GM04504 (cell line): ENCODE measurements around the gene C1orf21.

Experiments
- DNase-seq: peaks from one replicate; pipeline ENCODE4 v3.0.0-alpha.2; 2012; ENCODE audit warnings: low read depth

C1orf21 gene

DNA sequence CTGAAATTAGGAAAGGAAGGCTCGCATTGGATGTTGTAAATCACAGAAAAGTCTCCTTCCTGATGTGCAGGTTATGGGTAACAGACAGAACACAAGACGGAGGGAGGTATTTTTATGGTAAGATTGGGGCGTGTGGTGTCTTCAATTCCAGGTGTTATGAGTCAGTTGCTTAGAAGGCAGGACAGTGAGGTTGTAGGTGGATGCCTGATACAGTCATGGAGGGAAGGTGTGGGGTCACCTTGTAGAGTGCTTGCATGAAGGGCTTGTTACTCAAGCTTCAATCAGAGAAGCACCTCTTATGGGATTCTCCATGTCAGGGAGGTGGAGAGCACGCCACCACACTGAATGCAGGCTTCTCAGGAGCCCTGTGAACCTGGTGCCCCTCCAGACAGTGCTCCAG is 63.1 kb downstream of the C1orf21 start:
- no peak for DNase-seq

DNA sequence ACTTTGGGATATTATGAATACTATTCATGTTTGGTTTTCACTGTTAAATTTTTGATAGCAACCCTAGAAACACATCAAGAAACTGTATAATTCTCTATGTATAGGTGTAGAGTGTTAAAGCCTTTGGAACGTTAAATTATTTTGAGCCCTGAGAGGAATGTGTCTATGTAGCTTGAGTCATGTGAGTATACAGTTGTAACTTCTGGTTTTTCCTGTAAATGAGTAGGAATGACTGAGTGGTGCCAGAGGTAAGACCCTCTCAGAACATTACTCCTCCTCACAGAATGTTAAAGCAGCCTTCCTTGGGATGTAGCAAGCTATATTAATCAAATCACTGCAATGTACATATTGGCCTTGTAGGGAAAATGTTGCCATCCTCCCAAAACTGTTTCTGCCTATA is 69.0 kb downstream of the C1orf21 start:
- DNase-seq = no peak

DNA sequence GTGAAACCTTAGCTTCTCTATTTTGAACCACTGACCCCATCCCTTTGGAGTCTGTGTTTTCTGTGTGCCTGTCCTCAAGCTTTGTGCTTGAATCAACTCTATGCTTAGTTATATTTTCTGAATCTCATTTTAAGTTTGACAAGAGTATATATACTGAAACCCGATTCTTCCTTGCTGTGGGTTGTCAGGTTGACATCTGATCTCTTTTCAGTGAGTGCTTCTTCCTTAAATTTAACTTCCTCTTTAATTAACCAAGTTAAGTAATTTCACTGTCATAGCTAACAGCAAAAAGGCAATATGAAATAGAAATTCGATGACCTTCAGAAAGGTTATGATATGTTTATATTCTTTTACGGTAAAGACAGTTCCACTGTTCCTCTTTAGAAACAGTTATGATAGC is 69.4 kb downstream of the C1orf21 start:
- DNase-seq = no peak

DNA sequence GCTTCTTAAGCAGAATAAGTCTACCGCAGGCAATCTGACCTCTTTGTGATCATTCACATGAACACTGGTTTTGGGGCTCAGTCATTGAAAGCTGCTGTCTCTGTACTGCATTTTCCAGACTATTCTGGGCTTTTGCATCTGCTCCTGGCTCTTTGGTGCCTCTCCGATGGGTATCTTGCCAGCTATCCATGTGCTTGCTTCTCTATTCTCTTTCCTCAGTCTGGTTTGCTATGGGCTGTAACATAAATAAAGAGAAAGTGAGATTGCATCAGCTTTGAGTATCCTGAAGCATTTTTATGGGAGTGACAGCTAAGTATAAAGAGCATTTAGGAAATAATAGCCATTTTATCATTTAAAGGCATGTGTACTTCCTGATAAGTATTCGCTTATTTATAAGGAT is 70.7 kb downstream of the C1orf21 start:
- DNase-seq = peak; percentile 17

DNA sequence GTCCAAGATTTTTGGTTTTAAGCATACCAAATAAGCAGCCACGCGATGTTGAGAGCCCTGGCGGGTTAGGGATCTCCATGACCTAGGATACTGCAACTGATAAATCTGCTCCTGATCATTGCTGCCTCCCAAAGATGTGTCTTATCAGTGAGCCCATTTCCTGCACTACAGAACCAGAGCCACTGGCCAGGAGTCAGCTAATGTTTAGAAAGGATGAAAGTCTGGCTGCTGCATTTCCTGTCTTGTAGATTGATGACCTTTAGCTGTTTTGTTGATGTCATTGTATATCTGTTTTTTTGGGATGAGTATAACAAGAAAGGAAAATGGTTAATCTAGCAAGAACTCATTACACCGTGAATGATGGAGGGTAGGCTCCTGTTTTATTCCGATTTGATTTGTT is 74.5 kb downstream of the C1orf21 start:
- no peak for DNase-seq

DNA sequence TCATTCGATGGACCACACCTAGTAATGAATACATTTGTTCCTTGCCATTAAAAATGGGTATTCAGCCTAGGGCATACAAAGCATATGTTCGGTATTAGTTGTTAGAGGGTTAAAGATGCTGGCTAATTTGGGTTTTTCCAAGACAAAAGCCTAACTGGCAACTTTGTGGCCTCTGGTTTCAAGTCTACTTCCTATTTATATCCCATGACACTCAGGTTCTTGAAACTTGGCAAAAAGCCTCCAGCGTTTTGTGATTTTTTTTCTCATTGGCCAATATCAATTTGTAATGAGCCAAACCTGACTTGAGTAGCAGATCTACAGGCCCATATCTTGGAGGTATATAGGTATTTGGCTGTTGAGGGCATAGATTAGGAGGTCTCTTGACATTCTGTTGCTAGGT is 75.3 kb downstream of the C1orf21 start:
- DNase-seq = no peak

DNA sequence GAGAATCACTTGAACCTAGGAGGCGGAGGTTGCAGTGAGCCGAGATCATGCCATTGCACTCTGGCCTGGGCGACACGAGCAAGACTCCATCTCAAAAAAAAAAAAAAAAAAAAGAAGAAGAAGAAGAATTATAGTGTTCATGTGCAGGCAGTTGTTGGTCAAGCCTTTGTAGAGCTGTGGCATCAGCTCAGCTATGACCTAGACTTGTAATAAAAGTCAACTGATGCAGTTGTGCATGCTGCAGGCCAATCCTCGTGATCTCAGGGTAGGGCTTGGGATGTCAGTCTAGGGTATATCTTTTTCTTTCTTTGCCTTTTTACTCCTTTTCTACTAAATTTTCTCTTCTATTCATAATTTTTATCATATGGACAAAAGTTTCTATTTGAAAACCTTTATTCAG is 76.2 kb downstream of the C1orf21 start:
- DNase-seq = no peak

DNA sequence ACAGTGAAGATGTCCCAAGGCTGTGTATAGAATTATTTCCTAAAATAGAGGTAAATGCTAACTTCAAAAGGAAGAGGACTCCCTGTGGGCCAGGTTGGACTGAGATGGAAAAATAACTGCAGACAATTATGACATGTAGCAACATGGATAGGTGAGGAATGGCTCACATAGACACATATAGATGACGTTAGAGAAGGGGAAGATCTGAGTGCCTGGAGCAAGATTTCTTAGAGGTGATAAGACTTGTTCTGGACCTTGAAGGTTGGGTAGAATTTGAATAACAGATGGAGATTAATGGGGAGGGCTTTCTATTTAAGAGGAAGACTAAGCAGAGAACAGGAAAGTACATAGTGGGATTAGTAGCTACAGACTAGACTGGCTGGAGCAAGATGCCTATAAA is 76.9 kb downstream of the C1orf21 start:
- no peak for DNase-seq

DNA sequence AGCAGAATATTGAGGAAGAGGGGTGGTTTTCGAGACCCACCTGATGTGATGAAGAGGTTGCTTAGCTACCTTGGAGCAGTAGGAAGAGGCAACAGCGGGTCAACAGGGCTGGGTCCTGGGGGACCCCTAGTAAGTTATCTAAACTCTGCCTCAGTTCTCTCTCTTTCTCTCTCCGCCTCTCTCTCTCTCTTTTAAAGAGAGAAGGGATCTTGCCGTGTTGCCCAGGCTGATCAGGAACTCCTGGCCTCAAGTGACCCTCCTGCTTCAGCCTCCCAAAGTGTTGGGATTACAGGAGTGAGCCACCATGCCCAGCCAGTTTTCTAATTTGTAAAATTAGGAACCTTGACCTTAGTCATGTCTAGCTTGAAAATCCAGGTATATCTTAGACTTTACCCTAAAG is 77.9 kb downstream of the C1orf21 start:
- no peak for DNase-seq

DNA sequence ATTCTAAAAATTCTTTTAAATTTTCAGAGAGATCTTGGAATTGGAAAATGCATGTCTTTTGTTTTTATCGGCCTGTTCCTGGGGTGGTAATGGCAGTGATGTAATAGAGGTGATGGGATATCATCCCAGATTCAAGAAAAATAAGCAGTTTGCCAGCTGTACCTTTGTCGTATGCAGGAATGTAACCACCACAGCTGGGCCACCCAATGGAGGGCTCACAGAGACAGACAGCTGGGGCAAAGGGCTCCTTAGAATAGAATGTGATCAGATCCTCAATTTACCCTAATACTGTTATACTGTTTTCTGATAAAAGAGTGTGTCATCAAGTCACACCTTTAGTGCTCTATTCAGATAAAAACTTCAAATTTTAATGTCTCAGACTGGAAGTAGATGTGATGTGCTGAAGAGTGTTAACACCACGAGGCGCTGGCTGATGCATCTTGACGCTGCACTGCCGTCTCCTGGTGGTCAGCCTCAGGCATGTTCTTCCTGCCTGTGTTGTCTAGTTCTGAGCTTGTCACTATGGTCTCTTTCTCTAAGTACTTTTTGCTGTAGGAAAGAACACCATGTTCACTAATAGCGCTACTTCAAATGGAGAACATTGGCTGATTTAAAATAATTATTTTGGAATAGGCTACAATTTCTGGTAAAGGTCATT is 78.8 kb downstream of the C1orf21 start:
- no peak for DNase-seq

DNA sequence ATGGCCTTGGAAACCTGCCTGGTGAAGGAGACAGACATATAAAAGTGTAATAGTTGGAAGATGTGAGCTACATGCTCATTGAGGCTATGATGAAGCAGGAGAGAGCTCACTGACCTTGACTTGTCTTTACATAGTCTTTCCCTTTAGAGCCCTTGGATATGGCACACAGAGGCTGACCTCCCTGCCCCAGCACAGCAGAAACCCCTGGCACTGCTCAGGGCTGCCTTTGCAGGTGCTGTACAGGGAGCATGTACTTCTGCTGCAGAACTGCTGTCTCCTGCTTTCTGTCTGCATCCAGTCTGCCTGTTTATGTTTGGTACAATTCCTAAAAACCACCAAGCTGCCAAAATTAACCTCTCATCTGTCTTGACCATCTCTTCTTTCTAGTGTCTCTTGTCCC is 80.5 kb downstream of the C1orf21 start:
- DNase-seq = no peak

DNA sequence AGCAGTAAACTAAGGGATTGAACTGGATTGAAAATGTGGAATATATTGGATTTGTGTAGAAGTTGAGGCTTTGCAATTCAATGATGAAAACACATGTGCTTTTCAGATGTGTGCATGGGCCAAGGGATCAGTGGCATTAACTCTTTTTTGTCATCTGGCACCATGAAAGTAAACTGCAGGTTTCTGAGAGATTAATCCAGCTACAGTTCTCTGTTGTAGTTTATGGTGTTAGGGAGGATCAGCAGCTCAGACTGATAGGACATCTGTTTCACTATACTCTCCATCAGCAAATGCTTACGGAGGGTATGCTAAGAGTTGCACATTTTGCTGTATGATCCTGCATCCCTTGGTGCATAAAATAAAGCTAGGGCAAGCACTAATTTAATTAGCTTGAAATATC is 82.6 kb downstream of the C1orf21 start:
- DNase-seq = no peak

DNA sequence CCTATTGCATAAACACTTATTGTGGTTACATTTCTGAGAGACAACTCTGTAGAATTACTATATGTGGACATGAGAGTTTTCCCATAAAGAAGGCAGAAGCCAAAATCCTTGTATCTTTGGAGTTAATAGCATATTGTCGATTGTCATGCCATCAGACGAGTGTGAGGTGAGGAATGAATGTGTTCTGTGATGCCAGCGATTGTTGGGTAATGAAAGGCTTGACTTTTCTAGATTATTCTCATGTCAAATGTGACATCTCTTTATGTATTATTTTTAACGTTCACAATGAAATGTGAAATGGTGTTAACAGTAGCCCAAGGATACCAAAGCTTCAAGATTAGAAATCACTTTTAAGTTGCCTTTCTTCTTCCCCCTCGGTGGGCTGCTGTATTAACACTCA is 84.9 kb downstream of the C1orf21 start:
- no peak for DNase-seq

DNA sequence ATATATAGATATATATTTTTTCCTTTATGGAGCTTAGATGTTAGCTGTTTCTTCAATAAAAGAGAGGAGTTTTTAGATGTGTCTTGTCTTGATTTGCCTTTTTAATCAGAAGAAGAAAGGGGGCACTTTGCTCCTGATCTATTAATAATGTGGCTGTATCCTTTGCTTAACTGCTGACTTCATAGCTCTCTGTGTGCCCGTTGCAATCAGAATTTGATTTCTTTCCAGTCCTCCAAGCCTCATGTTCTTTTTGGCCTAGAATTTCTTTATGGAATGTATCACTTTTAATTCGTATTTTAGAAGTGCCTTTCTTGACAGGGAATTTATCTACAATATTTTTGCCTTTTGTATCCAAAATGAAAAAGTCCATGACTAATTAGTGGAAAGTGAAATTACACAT is 85.3 kb downstream of the C1orf21 start:
- DNase-seq = no peak

DNA sequence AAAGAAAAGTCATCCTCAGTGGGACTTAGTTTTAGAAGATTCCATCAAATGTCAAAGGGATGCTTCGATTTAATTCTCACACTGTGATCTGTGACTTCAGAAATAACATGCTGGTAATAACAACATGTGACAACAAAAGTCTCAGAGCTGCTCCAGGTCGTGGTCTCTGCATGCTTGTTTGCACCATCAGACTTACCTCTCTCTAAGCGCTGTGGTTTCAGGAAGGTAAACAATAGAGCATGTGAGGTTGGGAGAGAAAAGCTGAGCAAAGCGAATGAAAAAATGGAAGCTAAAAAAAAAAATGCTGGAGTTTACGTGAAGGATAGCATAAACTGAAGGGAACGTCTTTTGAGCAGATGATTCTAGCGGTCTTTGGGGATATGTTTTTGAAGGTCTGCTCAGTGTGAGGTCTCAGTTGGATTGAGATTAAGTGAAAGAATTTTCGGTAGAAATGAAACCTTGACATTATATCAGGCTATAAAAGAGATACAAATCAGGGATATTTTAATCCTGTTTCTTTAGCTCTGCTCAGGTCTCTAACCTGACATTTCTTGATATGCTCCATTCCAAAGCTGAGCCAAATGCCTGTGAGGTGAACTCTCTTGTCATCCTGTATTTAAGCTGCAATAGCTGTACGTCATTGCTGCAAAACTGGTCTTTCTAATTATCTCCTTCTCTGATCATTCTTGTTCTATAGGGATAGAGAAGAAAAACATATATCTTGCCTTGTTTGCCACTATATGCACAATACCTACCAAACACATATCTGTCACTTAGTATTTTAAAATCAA is 86.5 kb downstream of the C1orf21 start:
- no peak for DNase-seq

DNA sequence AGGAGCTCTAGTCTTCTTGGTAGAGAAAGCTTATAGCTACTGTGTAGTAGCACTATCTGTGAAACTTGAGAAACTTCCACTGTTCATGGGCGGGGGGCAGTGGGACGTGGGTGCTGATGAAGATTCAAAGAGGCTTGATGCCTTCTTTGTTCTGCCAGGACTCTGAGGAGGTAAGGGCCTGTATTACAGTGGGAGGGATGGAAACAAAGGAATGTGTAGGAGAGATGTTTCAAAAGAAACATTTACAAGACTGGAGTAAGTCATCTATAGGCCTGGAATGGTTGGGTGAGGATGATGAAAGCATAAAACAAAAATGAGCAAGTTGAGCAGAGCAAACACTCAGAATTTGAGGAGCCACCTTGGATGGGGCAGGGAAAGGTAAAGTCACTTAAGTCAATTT is 89.4 kb downstream of the C1orf21 start:
- DNase-seq = no peak

DNA sequence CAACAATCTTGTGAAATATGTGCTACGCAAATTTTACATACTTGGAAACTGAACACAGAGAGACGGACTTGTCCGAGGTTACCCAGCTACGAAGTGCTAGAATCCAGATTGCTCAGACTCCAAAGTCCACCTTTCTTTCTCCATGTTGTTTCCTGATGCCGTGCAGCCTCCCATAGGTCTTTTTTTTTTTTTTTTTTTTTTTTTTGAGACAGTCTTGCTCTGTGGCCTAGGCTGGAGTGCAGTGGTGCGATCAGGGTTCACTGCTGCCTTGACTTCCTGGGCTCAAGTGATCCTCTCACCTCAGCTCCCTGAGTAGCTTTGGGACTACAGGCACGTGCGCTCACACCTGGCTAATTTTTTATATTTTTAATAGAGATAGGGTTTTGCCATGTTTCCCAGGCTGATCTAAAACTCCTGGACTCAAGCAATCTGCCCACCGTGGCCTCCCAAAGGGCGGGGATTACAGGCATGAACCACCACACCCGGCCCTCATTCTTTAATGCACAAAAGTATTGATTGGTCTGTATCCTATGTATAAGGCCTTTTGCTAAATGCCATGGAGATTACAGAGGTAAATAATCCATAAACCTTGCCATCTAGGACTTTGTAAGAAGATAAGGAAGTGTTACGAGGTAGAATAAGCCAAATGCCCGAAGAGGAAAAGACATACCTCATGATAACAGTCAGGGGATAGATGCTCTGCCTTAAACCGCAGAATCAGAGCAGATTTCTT is 92.8 kb downstream of the C1orf21 start:
- DNase-seq = no peak

DNA sequence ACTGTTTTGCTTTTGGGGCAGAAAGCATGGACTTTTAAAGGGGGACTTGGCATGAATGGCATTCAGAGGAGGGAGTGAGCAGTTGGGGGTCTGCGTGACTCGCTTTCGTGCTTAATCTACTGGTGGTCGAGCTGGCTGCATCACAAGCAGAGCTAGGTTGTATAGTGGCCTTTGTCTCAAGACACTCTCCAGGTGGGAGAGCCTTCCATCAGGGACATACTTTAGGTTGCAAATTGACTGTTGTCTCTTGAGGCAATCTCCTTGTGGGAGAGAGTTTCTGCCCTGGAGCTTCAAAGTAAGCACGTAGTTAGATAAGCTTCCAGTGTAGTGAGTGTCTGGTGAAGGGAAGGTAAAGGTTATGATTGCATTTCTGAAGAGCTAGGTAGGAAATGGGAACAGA is 93.9 kb downstream of the C1orf21 start:
- no peak for DNase-seq

DNA sequence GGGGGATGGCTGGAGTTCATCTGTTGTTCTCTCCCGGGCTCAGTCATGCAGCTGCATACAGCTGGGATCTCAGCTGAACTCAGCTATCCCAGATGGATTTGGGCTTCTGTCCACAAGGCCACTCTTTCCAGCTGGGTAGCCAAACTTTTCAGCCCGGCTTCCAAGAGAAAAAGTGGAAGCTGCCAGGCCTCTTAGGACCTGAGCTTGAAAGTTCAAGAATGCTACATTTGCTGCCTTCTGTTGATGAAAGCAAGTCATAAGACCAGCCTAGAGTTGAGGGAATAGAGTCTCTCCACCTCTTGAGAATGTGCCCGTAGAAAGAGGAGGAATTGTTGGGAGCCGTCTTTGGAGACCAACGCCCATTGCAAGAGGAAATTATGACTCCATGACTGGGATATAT is 95.3 kb downstream of the C1orf21 start:
- no peak for DNase-seq

DNA sequence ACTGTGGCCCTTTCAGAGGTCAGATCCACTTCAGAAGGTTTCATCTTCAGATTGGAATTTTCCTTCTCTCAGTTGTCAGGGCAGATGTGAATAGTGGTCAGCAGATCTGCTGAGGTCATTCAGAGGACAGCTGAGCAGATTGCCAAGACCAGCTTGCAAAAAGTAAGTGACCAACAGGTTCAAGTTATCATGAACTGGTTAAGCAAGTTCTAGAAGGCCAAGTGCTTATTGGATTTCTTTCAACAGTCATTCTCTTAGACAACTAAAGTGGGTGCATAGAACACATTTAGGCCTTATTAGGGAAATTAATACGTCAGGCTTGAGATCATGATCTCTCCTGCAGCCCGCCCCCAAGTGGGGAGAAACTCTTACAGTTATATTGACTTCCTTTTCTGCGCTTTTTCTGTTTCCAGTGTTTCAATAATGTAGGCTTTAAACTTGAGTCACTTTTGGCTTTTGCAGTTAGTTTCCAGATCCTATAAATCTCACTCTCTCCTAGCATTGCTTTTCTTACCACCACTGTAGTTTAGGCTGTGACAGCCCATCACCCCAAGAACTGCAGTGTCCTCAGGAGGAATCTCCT is 96.4 kb downstream of the C1orf21 start:
- peak; percentile 74 for DNase-seq

DNA sequence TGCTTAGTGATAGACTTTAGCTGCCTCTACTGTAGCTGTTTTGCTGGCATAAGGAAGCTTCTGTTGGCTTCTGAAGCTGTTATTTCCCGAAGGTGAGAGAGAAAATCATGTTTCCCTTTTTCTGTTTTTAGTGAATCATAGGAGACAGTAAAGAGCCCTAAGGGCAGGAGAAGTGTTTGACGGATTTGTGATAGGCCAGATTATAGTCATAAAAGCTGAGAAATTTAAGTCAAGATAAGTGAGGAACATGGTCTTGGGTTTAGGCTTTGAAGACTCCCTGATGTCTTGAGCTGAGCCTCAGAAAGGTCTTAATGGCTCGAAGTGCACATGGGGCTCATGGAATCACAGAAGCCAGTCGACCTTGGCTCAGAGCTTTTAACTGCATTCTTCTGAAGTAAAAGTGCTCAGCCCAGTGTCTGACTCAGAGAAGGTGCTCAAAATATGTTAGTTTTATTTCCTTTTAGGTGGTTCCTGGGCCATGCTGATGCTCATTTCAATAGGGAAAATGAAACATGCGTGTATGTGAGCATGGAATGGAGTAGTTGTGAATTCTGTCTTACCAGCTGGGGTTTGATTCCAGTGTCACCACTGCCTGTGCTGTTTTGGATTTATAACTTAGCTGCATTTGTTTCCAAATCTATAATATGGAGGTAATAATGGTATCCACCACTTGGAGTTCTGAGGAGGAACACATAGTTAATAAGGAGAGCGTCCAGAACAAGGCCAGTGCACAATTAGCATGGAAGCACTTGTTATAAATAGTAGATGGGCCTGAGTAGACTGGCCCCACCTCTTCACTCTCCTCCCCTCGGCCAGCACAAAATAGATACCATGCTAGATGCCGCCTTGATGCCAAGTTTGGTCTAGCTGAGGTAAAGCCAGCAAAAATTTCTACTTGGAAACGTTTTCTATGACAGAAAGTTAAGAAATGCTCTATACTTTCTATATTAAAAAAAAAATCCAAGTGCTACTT is 99.2 kb downstream of the C1orf21 start:
- DNase-seq = no peak
